NCI-H1436 treated with DMSO at 0.1 percent for 48 hours (cell line): Measurements from ENCODE around the gene DDX39B.

Source experiments
- DNase-seq: peaks from one replicate; lab custom pipeline; 2025; lab: John Stamatoyannopoulos, UW

The DDX39B gene

DNA sequence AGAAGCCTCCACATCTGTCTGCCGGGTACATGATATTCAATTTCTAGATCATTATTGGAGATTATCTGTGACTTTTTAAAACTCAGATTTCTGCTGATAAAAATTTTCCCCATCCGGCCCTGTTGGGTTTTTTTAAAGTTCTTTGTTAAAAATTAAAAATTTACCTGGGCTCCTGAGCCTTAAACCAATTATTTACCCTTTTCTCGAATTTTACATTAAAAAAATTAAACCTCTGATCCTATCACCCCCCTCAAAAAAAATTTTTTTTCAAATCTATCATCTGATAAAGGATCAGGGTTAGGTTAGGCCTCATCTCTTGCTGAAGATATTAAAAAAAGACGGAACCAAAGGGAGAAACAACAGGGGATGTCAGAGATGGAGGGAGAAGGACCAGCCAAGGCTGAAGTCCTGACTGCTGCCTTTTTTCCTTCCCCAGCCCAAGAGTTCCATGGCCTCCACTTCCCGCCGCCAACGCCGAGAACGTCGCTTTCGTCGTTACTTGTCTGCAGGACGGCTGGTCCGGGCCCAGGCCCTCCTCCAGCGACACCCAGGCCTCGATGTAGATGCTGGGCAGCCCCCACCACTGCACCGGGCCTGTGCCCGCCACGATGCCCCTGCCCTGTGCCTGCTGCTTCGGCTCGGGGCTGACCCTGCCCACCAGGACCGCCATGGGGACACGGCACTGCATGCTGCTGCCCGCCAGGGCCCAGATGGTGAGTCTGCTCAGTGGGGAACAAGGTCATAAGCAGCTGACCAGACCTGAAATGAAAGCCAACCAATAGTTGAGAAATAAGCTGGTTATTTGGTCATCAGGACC, 6.1 kb upstream of the DDX39B start:
- DNase-seq: no peak

DNA sequence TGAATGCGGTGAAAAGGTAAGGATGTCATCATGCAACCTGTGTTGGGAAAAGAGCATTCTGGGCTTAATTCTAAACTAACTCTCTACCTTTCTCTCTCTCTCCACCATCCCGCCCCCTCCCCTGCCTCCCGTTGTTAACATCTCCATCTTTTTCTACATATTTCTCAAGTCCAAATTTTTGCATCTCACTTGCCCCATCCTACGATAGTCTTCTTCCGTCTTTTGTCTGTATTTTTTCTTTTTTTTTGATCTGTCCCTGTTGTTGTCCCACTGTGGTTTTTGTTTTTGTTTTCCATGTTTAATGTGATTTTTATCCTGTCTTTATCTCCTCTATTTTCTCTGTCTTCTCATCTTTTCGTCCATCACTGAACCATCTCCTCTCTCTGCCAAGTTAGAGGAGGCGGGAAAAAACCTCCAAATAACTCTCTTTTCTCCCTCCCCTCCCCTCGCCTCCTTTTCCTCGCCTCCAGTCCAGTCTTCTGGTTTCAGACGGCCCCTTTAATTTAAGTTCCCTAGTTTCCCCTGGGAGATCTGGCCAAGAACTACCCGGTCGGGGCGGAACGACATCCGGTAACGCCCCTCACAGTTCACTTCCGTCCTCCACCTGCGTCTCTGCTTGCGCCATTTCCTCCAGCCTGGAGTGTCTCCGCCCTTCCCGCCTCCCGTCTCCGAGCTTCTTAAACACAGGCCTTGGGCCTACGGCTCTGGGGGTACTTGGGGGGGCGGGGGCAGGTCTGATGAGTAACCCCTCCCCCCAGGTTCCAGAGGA, 5.3 kb upstream of the DDX39B start, which contains the start of gene NFKBIL1:
Gene NFKBIL1 (plus strand): TSS at position 651 of the 769 bp plus-strand sequence. CDS start 87 bp downstream, at position 738.
- DNase-seq: peak; percentile 96

DNA sequence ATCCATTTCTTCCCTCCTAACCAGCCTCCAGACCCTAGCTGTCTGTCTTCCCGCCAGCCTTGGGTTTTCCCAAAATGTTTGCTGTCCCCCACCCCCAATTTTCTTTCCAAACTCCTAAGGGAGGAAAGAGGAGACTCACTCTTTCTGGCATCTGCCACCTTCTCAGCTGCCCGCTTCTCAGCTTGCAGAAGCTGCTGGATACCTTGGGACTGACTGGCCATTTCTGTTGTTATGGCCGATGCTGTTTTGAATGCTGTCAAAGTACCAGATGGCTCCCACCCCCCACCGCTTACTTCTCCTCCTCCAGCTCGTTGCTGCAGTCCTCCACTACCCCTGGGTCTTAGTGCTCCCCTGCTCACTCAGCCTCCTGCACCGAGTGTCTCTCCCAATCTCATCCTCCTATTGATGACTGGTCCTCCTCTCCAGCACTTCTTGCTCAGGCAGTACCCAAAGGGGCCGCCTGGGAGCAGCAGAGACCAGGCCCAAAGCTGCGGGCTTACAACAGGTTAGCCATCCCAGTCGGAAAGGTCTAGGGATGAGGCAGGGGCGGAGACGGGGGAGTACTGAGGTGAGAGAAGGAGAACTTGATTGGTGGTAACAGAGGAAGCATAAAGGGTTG, 4.6 kb upstream of the DDX39B start, which contains the start of gene ATP6V1G2:
Gene ATP6V1G2 (minus strand): TSS at position 270 of the 619 bp plus-strand sequence. CDS start 49 bp downstream, at position 221.
- peak; percentile 83 for DNase-seq

DNA sequence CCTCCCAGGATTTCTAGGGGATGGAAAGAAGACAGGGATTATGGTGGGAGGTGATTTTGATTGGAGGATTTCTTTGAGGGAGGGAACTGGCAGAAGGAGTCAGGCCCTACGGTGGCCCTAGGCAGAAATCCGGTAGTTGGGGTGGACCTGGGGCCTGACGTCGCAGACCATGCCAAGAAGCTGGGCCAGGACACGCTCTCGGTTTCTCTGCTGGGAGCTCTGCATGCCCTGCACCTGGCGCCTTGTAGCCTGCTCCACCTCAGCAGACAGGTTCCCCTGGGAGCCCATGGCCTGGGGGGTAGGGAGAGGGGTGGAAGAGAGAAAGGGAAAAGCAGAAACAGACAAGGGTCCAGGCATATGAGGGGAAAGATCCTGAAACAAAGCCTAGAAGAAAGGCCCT, 3.5 kb upstream of the DDX39B start:
- DNase-seq: no peak

GRCh38 chr6:31544676-31545075, 2.9 kb upstream of the DDX39B start:
- DNase-seq: no peak

DNA sequence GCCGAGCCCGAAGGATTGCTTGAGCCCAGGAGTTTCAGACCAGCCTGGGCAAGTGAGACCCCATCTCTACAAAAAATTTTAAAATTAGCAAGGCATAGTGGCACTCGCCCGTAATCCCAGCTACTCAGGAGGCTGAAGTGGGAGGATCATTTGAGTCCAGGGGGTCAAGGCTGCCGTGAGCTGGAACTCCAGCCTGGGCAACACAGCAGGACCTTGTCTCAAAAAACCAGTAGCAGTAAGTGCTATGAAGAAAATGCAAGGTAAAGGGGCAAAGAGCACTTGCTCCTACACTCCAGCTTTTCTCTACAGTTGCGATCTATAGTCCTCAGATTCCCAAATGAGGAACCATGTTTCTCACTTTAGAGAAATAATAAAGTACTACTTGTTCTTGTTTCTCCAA, 1.8 kb upstream of the DDX39B start:
- DNase-seq: no peak

GRCh38 chr6:31541059-31541657, 645 bp downstream of the DDX39B start:
- no peak for DNase-seq

GRCh38 chr6:31540640-31541039, 1.2 kb downstream of the DDX39B start:
- no peak for DNase-seq

- no peak for DNase-seq
Measured at GRCh38 chr6:31538805-31539400, 2.9 kb downstream of the DDX39B start.

DNA sequence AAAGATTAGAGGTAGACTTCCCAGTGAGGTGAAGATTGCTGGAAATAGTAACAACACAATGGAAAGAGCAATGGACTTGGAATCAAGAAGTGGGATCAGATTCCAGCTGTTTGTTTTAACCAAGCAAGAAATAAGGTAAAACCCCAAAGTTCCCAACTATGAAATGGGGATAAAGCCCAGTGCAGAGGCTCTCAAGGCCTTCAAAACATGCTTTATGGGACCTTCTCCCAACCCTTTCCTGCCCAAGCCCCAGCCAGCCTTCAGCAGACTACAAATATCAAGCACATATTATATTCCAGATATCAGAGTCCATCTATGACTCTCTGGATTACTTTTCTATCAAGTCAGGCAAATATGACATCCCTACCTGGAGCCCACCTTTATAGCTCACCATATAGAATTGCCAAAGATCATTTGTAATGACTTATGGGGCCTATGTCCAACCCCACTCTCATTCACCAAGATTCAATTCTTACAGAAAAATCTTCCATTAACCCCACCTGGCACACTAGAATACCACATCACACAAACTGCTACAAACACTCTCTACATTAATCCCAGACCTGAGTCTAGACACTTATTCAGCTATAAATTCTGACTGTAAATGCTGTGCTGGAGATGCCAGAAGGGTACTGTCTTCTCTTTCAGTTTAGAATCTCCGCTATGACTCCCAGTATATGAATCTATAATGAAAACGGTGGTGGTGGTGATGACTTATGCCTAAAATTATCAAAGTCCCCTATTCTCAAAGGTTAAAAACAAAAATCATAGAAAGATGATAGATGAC, 6.1 kb downstream of the DDX39B start:
- DNase-seq: no peak

GRCh38 chr6:31534521-31535040, 7.2 kb downstream of the DDX39B start:
- no peak for DNase-seq

- no peak for DNase-seq
Measured at GRCh38 chr6:31534011-31534410, 7.8 kb downstream of the DDX39B start.

GRCh38 chr6:31533455-31533841, 8.4 kb downstream of the DDX39B start:
- no peak for DNase-seq

GRCh38 chr6:31532644-31533454, 9.0 kb downstream of the DDX39B start:
- DNase-seq: no peak

GRCh38 chr6:31531771-31532643, 9.8 kb downstream of the DDX39B start:
- no peak for DNase-seq

GRCh38 chr6:31531162-31531561, 10.6 kb downstream of the DDX39B start:
- DNase-seq: no peak

DNA sequence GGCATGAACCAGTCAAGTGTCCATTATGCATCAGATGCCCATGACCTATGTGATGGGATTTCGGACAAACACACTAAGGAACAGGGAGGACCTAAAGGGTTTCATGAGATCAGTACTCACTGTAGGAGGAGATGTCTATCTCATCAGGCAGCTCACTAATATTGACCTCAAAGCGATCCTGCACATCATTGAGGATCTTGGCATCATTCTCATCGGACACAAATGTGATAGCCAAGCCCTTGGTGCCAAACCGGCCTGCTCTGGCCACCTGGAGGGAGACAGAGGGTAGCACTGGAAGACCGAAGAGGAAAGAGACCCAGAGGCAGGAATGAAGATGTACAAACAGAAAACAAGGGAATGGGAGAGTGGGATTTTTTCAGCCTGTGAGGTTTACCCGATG, 11.1 kb downstream of the DDX39B start:
- no peak for DNase-seq

GRCh38 chr6:31529329-31530150, 12.3 kb downstream of the DDX39B start:
- no peak for DNase-seq
